Activated CD4-positive, alpha-beta T cell treated with anti-CD3 and anti-CD28 coated beads, Interleukin-2, amount 50 U/mL, for 4 hours (primary cell): ENCODE measurements around the gene ELOVL3.
"Not testable (repeated sequence)": the region's sequence is repeated elsewhere in the genome, so short reads cannot be mapped to it uniquely, and the experiment has no call there.

Experiments
- DNase-seq, 2 experiments: peaks; one replicate each; pipeline ENCODE4 v3.0.0-alpha.2; 2020

ELOVL3 gene

GRCh38 chr10:102225646-102226541, at the start of gene ELOVL3:
ELOVL3 (plus strand) TSS chr10:102226299; CDS start chr10:102226549, 250 bp downstream.
- DNase-seq = peak; percentile 78 to 81

DNA sequence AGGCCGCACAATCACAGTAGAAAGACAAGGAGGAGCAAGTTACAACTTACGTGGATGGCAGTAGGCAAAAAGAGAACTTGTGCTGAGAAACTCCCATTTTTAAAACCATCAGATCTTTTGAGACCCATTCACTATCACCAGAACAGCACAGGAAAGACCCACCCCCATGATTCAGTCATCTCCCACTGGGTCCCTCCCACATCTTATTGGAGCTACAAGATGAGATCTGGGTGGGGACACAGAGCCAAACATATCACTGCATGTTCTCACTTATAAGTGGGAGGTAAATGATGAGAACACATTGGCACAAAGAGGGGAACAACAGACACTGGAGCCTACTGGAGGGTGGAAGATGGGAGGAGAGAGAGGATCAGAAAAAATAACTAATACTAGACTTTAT, 41.5 kb upstream of the ELOVL3 start:
- no peak for DNase-seq

DNA sequence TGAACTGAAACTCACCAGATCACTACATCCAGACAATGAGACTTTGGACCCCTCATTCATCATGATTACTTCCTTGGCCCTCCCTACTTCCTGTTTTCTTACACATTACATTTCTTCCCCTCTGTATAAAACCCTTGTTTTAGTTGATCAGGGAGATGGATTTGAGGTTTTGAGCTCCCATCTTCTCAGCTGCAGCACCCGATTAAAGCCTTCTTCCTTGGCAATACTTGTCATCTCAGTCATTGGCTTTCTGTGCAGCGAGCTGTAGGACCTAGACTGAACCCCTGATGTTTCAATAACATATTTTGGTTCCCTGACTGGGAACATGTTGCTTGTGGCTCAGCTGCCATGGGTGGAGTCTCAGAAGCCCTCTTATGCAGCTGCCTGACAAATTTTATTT, 40.8 kb upstream of the ELOVL3 start:
- DNase-seq = no peak

- DNase-seq = no peak
Measured at GRCh38 chr10:102185811-102186527, 40.1 kb upstream of the ELOVL3 start.

DNA sequence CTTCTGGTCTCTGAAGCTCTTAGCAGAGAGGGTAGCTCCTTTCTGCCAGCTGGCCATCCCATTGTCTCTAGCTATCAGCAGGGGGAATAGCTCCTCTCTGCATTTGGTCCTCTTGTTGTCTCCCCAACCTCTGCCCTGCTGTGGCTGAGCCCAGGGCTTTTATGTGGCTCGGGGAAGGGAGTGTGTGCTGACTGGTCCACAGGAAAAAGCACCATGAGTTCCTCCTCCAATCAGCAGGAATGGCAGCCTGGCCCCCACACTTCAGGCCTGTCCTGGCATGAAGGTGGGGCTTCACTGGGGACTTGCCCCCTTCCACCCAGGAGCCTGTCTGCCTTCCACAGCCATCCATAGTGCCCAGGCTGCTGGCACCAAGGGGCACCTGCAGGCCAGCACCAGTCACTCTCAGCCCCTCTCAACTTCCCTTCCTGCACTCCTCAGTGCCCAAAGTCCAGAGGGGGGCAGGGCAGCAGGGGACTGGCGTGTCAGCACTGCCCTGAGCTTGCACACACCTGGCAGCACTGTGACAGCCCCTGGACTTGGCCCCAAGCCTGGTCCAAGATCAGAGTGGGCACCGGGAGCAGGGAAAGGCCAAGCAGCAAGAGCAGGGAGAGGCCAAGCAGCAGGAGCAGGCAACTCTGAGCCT, 37.7 kb upstream of the ELOVL3 start:
- no peak for DNase-seq

- not testable (repeated sequence) for DNase-seq
Measured at GRCh38 chr10:102188941-102189898, 36.9 kb upstream of the ELOVL3 start.

GRCh38 chr10:102191956-102192355, 34.1 kb upstream of the ELOVL3 start:
- DNase-seq = no peak

DNA sequence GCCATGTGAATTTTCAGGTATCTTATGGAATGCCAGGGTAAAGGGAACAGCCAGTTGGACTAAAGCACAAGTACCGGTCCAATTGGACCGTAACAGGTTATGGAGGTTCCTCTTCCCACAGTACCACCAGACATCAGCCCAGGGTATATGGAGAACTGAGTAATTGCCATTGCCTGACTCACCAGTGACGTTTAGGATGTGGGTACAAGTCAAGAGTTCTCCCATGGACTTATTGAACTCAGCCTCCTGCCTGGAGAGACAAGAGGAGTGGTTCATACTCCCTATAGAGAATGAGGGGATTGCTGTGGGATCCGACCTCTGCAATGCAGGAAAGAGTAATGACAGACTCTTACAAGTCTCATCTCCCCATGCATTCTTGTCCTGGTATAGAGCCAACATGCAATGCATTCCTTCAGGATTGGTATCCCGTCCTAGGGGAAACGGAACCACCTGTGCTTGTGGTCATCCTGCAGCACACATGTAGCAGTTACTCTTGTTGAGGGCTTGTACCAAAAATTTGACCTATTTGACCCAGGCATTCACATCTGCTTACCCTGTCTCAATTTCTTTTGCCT, 30.7 kb upstream of the ELOVL3 start:
- DNase-seq = no peak

- no peak for DNase-seq
Measured at GRCh38 chr10:102196893-102197292, 29.2 kb upstream of the ELOVL3 start.

GRCh38 chr10:102198027-102198426, 28.1 kb upstream of the ELOVL3 start:
- no peak for DNase-seq

DNA sequence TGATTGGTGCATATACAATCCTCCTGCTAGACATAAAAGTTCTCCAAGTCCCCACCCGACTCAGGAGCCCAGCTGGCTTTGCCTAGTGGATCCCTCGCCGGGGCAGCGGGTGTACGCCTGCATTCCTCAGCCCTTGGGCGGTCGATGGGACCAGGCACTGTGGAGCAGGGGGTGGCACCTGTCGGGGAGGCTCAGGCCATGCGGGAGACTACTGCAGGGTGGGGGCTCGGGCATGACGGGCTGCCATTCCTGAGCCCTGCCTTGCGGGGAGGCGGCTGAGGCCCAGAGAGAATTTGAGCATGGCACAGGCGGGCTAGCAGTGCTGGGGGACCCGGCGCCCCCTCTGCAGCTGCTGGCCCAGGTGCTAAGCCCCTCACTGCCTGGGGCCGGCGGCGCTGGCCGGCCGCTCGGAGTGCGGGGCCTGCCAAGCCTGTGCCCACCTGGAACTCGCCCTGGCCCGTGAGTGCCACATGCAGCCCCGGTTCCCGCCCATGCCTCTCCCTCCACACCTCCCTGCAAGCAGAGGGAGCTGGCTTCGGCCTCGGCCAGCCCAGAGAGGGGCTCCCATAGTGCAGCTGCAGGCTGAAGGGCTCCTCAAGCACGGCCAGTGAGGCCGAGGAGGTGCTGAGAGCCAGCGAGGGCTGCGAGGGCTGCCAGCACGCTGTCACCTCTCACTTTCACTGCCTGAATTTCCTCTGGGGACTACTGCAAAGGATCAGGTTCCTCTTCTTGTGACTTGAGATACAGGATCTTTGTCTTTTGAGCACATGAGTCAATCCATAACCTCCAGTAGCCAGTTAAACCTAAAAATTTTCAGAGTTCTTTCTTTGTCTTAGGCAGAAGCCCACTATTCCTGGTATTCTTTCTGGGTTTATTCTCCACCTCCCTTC, 25.1 kb upstream of the ELOVL3 start:
- no peak for DNase-seq

DNA sequence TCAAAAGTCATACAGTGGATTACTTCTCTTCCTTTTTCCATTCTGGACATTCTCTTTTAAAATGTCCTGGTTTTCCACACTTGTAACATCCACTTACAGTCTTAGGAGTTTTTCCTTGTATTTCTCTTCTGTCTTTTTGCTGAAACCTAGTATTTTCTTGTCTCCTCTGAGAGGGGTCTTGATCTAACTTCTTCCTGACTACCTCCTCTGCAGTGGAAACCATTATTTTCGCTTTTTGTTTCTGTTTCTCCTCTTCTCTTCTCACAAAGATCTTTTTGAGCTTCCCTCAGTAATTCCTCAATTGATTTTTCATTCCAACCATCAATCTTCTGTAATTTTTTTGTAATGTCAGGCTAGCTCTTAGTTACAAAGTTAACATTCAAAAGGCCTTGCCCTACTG, 23.7 kb upstream of the ELOVL3 start:
- no peak for DNase-seq

GRCh38 chr10:102208311-102209035, 17.6 kb upstream of the ELOVL3 start:
- no peak for DNase-seq

GRCh38 chr10:102211615-102212299, 14.3 kb upstream of the ELOVL3 start:
- DNase-seq = no peak

GRCh38 chr10:102213599-102213998, 12.5 kb upstream of the ELOVL3 start:
- DNase-seq = not testable (repeated sequence)

- DNase-seq = no peak
Measured at GRCh38 chr10:102219370-102219769, 6.7 kb upstream of the ELOVL3 start.

DNA sequence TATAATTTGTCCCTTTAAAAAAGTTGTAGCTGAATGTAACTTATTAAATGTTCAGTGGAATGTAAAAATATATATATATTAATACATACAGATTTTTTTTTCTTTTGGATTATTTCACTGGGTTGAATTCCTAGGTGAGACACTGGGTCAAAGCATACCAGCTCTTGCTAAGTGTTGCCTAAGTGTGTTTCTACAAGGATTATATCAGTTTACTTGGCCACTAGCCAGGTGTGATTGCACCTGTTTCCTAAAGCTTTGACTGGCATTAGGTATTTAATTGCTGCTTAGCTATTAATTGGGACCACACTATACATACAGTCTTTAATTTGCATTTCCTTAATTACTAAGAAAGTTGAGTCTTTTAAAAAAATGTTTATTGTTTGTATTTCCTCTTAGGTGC, 5.5 kb upstream of the ELOVL3 start:
- no peak for DNase-seq

- no peak for DNase-seq
Measured at GRCh38 chr10:102222797-102223196, 3.3 kb upstream of the ELOVL3 start.

- no peak for DNase-seq
Measured at GRCh38 chr10:102226542-102226870, 407 bp downstream of the ELOVL3 start.

- no peak for DNase-seq
Measured at GRCh38 chr10:102227050-102227449, 951 bp downstream of the ELOVL3 start.
